K562 (cell line): ENCODE data around the gene CDC23. TPM values are rescaled to one million over a fixed set of nuclear protein-coding genes. Genes with fewer than 3 reads are reported as not detected.
A peak's percentile ranks its signal among the peaks of the same experiment; 100 is the strongest.

ENCODE experiments used
- HDAC1 ChIP-seq, 2 experiments: fragments of 450-650 bp; IDR thresholded peaks; 2 replicates each; pipeline ENCODE4 v1.6.1; 2016 to 2017; ENCODE audit warnings: inconsistent platforms in 1 of 2, mild to moderate bottlenecking in 1 of 2, moderate library complexity in 1 of 2
- MGA ChIP-seq: fragments of 450-650 bp; IDR thresholded peaks from 2 replicates; pipeline ENCODE4 v1.6.1; 2016; ENCODE audit warnings: mild to moderate bottlenecking, moderate library complexity
- NCOA2 ChIP-seq, 2 experiments: fragments of 450-650 bp; IDR thresholded peaks; 2 replicates each; pipeline ENCODE4 v1.6.1; 2018; ENCODE audit warnings: mild to moderate bottlenecking in 2 of 2, moderate library complexity in 1 of 2; ENCODE audit not compliant: partially characterized antibody in 2 of 2
- NRF1 ChIP-seq, 2 experiments: fragments of 450-650 bp; IDR thresholded peaks in 1 of 2; conservative IDR thresholded peaks in 1 of 2; 2 replicates each; pipeline ENCODE4 v1.6.1; 2014; ENCODE audit warnings: mild to moderate bottlenecking in 2 of 2
- TAL1 ChIP-seq: fragments of 450-650 bp; IDR thresholded peaks from 2 replicates; pipeline ENCODE4 v1.6.1; 2016; ENCODE audit warnings: mild to moderate bottlenecking
- polyA plus RNA-seq, 8 experiments: library from polyadenylated mRNA; depleted of rRNA in 4 of 8; stranded (reverse) in 5 of 8; unstranded in 3 of 8; fragments of >200 nt; fragmentation: Nextera tagmentation in 2 of 8; fragmentation: Illumina TruSeq in 1 of 8; extraction: Ambion mirVana in 2 of 8; extraction: Trizol in 1 of 8; gene quantifications; 2 replicates each; pipeline versions ENCODE4 v1.2.1 to v1.2.3, GENCODE V29; 2011 to 2014; ENCODE audit warnings: inconsistent platforms in 1 of 8, missing spikeins in 1 of 8
- total RNA-seq, 7 experiments: library from RNA; depleted of rRNA in 6 of 7; stranded (reverse); fragments of >200 nt in 6 of 7; fragmentation: Illumina TruSeq in 2 of 7; extraction: Trizol in 2 of 7; gene quantifications; 2 replicates each; pipeline versions ENCODE4 v1.2.1 to v1.2.3, GENCODE V29; 2011 to 2021; ENCODE audit warnings: low replicate concordance in 1 of 7

Gene CDC23
- total and polyA plus RNA-seq, 9 of the 15 experiments (the other 6 are each of a cell fraction or from before 2014, with no cell fraction given) = 34.5 to 157 (median 65.5) TPM

DNA sequence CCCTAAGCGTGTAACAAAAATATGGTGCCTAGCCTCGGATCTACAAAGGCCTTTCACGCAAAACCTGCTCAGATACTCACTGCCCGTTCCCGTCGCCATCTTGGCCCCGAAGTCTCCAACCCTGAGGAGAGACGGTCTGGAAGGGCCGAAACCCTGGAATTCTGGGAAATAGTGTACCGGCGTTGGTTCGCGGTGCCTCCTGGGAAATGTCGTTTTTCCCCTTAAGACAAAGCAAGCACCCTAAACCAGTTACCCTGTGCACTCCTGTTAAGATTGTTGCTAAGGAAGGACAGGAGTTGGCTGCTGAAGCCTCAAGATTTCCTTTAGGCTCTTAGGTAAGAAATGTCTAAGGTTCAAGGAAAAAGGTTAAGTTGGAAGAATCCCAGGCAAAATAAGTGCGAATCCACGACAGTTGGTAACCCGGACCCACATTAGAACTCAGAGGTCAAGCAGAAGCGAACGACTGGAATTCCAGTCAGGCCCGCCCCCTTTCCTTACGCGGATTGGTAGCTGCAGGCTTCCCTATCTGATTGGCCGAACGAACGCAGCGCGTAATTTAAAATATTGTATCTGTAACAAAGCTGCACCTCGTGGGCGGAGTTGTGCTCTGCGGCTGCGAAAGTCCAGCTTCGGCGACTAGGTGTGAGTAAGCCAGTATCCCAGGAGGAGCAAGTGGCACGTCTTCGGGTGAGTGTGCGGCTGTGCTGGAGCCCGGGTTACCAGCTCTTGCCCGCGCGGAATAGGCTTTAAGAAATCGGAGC is 34.4 kb downstream of the CDC23 start, which contains the start of the genes BRD8 and KIF20A (continued):
- TF ChIP-seq MGA (peak; percentile 70; the same call in 1 of the 2 replicates), NRF1 (conservative IDR thresholded peaks at IDR 0.05 in 1 of 2, IDR thresholded peaks at IDR 0.05 in 1 of 2) (peak; percentile 59 to 66; a peak in 3 of 4 replicates), NCOA2 (IDR thresholded peaks at IDR 0.05; ENCODE audit: partially characterized antibody in 2 of 2) (no peak), TAL1 (no peak), HDAC1 (IDR thresholded peaks at IDR 0.05) (peak; percentile 30 to 99; a peak in 2 of 4 replicates)
